Measurements from ENCODE around the gene L3MBTL4. TPM values are rescaled to one million over a fixed set of nuclear protein-coding genes. Genes with fewer than 3 reads are reported as not detected.
"Not testable (repeated sequence)": the region's sequence is repeated elsewhere in the genome, so short reads cannot be mapped to it uniquely, and the experiment has no call there.

L3MBTL4 gene
- polyA plus RNA-seq, 1 donor, result 1.2 TPM

DNA sequence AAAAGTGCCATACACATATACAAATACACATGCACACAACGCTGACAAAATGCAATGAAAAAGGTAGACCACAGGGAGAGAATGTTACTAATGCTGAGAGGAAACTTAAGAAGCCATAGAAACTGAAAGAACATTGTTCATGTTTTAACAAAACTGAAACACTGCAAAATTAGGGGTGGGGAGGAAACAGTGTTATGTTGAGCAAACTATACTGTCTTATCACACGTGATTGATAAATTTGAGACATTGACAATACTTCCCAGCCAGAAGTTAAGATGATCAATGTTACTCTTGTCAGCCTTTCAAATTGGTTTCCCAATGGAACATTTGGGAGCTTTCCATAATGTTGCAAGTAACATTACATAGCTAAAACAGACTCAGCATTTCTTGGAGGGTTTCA lies 165.5 kb downstream of the L3MBTL4 start:
- no peak for DNase-seq

DNA sequence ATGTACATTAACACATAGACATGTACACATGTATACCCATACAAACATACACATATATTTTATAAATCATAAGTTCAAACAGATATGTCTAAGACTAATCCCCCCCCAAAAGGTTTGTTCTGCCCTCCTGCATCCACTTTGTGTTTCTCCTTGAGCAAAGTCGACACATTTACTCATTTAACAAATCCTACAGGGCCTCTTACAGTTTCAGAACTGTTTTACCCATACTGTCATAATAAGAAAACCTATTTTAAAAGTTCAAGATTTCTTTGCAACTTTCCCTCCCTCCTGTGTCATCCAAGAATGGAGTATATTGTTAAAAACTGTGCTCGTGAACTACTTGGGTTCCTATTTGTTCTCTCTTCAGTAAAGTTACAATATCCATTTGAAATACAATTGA lies 166.7 kb downstream of the L3MBTL4 start:
- no peak for DNase-seq

DNA sequence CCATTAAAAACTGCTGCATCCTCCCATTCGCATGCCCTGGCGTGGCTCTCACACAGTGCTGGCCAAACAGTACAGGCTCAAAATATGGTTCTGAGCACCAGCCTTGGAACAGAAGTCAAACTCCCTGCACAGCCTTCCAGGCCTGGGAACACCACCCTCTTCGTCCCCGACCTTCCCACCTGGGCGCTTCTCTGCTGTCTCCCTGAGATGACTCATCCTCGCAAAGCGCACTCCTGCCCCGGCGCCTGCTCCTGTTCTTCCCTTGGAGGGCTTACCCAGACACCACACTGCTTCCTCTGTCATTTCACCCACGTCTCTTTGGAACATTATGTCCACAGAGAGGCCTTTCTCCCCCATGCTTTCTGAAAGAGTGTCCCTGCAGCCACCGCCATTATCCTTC lies 172.7 kb downstream of the L3MBTL4 start:
- DNase-seq, result no peak

DNA sequence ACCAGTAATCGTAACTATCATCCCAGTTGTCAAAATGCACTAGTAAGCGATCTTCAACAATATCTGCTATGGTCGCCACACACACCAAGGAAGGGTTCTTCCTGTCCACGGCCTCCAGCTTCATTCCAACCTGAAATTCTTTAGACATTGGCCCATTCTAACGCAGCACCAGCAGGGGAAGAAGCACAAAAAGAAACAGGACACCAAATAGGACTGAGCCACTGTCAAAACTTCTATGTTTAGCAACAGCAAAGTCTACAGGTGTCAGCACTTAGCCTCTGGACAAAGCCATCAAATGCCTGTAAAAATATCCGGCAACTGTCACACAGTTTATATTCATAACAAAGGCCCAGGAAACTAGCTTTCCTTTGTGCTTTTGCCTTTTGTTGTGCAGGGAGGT lies 175.0 kb downstream of the L3MBTL4 start:
- DNase-seq, result no peak

DNA sequence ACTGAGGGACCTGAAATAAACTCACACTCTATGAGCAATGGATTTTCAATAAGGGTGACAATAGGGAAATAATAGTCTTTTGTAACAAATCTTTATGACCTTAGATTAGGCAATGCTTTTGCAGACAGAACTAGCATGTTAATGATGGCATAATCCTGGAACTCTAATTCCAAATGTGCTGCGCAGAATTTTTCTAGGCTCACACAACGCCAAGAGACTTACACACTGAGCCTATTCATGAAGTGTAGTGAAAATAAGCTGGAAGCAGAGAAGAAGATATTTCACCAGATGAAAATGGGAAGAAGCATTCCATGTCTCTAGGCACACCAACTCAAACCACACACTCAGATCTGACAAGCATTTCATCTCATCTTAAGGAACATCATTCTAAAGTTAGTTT lies 178.5 kb downstream of the L3MBTL4 start:
- no peak for DNase-seq

DNA sequence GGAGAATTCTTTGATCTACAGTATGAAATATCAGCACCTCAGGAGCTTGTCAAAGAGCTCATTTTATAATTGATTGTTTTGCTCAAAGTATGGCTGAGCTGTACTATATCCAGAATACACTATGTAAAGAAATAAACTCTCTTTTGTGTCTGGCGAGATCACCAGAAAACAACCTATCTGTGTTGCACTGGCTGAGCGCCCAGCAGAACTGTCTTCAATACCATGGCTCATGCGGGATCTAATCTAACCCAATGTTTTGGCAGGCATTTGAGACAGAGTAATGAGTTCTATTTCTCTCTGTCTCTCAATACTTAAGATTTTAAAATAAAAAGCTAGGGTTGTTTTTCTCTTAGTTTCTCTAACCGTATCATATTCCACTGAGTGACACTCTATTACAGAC lies 192.4 kb downstream of the L3MBTL4 start:
- DNase-seq, result no peak

DNA sequence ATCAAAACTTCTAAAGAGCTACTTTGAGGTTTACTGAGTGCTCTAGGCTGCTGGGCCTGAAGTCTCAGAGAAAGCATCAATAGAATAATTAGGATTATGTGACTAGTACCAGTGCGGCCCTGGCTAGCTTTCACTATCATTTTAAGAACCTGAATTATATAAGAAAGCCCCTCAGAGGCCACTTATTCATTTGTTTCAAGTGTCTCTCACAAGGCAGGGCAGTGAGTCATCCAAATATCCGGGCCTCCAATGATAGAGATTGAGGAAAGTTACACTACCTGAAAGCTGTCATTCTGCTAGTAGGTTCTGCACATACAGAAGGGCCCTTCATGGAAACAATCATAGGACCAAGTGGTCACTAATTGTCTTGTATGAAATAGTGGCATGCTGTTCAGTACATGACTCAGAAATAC lies 193.1 kb downstream of the L3MBTL4 start:
- DNase-seq, result no peak

DNA sequence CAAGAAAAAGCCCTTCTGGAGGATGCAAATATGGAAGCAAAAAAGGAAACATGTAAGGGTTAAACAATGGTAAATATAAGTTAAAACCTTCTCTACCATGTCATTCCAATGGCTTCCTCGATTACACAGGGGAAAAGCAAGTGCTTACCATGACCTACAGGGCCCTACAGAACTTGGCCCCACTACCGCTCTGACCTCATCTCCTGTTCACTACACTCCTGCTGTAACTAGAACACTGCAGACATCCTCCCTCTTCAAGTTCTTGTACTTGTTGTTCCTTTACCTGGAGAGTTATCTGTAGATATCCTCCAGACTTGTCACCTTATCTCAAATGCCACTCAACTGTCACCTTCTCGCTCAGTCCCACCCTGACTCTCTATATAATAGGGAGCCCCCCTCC lies 194.6 kb downstream of the L3MBTL4 start:
- no peak for DNase-seq

DNA sequence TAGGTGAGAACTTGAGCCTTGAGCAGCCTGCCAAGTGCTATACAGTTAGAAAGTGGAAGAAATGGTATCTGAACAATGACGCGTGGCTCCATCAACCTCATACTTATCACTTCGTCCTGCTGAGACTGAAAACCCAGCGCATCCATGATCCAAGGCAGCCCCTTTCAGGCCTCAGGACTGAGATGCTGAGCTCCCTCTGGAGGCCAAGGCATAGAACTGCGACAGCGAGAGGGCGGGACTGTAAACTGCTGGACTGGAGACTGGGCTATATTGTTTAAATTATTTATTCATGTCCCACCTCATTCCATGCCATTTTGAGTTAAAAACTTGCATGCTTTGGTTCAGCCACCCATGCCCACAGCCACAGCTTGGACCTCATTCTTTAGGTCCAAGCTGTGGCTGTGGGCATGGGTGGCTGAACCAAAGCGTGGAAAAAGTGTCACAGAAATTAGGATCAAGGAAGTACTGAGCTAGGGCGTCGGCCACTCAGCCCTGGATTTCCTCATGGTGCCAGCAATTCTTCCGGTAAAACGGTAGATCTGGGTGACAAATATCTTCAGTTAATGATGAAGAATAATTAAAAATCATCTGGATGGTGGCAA lies 195.5 kb downstream of the L3MBTL4 start:
- DNase-seq, result peak; percentile 22

DNA sequence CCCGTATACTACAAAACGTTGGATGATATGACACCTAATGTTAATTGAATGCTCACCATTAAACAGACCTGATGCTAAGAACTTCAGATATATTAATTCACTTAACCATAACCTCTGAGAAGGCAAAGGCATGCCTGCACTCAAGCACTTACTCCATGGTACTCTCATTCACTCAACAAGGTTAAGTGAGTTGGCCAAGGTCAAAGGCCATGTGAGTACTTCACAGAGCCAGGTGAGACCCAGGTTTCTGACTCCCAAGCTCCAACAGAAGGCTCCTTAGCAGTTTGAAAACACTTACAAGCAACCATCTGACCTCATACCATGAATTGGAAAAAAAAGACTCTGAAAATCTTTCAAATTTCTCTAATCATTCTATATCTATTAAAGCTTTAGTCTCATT lies 198.8 kb downstream of the L3MBTL4 start:
- no peak for DNase-seq

DNA sequence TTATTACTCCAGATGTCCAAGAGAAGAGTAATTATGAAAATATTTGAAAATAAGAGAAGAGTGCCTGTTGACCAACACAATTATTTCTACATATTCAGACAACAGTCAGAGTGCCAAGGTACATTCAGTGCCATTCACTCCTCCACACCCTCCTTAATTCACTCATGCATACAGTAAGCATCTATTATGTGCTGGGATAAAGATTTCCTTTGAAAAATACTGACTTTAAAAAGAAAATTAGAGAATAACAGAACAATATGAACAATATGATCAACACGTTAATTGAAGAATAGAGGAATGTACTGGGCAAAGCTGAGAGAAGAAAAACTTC lies 203.6 kb downstream of the L3MBTL4 start:
- DNase-seq, result no peak

DNA sequence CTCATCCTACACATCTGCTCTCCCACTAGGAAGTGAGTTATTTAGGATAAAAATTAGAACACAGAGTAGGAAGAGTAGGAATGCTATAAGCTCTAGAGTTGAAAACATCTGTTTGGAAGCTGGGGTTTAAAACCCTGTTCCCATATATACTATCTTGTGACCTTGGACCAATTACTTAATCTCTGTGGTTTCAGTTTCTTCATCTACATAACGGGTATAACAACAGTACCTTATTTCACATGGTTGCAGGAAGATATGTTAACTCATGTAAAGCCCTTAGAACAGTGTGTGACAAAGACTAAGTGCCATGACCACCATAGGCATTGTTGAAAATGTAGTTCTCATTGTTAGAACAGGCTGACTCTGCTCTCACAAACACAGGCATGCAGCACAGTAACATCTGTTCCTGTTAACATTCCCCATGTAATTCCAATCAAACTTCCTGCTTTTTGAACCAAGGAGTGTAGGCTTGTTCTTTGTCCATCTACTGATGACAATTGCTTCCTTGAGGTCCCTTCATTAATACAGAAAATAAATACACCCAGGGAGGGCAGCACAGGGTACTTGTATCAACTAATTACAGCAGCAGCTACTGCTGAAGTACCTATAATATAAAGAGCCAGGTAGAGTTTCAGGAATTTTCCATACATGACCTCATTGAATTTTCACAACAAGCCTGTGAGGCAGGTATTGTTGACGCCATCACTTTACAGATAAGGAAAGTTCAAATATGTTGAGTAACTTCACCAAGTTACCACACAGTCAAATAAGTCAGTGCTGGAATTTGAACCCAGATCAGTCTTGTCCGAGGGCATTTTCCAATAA lies 204.2 kb downstream of the L3MBTL4 start:
- DNase-seq, result no peak

DNA sequence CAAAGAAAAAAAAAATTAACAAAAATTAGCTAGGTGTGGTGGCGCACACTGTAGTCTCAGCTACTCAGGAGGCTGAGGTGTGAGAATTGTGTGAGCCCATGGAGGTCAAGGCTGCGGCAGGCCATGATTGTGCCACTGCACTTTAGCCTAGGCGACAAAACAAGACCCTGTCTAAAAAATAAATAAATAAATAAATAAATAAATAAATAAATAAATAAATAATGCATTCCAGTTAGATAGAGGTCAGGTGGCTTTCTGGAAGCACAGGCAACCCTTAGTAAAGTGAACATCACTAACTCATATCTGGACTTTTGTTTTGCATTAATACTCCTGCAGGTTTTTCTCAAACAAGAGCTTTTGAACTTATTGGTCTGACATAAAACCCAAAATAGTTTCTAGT lies 206.8 kb downstream of the L3MBTL4 start:
- DNase-seq, result no peak

DNA sequence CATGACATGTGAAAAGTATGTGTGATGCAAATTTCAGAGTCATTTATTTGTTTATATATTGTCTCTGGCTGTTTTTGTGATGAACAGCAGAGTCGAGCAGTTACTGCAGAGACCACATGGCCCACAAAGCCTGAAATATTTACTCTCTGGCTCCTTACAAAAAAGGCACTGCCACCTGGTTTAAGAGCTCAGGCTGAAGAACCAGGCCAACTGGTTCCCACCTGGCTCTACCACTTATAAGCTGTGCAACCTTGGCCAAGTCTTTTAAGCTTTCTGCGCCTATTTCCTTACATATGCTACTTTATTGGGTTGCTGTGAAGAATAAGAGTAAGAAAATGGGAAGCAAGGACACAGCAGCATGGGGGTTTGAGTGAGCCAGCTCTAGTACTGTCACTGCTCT lies 207.6 kb downstream of the L3MBTL4 start:
- no peak for DNase-seq

DNA sequence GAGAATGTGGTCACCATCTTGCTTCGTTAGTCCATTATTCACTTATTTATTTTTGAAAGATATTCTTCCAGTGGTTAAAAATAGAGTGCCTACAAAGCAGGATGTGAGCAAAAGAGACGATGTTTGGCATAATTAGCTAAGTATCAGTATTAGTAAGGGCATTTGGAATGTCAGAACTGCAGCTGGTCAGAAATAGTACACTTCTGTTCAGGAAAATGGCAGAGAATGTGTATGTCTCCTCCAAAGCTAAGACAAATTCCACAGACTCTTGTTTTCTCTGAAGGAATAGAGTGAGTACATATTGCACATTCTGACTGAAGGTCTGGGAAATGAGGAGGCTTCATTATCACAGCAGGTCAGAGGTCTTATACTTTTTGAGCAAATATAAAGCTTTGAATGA lies 209.0 kb downstream of the L3MBTL4 start:
- no peak for DNase-seq

DNA sequence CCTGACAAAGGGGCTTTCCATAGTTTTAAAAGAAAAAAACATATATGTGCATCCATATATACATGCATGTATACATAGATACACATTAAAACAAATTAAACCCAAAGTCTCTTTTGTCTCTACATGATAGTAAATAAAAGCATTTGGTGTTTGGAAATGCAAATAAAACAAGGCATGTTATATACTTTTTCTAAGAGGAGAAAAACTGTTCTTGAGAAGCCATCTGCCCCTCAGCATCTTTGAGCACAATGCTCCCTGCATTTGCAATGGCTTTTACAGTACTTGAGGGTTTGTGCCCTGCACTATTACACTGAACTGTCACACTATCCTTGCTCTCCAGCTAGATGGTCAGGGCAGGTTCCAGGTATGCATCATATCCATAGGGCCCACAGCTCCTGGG lies 210.2 kb downstream of the L3MBTL4 start:
- DNase-seq, result no peak

DNA sequence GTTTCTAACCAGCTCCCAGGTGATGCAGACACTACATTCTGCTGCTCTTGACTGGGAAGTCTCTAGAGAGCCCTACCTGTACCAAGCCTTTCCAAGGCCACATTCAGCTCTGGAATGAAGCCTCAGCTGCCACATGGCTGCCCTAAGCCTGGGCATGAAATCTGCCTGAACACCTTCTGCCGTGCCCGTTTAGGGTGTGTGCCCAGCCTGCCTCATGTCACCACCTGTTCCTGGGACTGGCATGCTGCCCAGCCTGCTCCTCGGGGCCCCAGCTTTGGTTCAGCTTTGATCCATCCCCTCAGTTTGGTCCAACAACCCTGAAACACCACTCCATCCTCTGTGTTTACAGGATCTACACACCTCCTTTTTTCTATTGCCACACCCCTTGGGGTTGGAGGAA lies 210.9 kb downstream of the L3MBTL4 start:
- DNase-seq, result no peak

DNA sequence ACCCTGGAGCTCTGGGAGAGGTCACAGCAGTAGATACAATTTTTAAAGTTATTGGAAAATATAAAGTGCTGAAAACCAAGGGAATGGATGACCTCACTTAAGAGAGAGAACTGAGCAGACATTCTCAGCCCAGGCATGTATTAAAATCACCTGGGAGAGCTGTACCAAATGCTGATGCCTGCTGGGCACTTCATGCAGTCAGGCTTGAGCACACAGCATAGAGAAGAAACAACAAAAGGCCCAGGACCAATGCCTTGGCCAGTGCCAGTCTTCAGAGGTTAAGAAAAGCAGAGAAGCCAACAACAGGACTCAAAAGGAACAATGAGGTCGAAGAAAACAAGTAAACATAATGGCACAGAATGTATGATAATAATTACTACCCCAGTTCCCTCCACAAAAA lies 211.8 kb downstream of the L3MBTL4 start:
- DNase-seq, result no peak

DNA sequence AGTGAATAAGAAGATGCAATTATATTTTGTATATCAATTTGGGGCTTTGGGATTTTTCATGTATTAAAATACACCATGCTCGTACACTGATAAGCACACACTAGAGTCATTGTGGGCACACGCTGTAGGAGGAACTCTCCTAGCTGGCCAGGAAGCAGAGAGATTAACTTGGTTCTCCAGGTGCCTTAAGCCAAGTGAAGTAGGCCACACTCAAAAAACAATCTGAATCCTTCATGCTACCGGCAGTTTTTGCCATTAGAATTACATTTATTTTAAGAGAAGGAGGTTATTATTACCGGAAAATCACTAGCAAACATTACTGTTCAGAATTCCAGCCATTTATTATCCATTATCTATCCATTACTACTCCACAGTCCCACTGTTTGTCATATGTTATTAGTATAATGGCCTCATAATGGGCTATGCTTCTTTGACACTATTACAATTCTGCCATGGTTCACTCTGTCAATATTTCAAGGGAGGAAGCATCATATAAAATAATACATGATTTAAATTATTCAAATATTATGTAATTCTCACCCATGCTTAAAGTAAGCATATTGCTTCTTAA lies 214.4 kb downstream of the L3MBTL4 start:
- no peak for DNase-seq

DNA sequence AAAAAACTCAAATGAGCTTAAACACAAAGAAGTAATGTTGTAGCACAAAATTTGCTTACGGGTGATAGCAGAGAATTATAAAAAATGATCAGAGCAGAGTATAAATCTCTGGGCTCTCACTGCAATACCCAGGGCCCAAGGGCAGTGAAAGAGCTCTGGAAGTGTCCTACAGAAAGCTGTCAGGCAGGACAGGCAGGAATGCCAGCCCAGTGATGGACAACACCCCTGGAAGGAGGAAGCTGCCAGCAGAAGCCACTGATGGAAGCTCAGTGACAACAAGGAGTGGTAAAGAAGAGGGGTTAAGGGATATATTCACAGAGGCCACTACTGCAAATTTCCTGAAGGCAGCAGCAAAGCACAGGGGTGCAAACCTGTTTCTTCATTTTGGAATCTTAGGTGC lies 214.9 kb downstream of the L3MBTL4 start:
- DNase-seq, result no peak

DNA sequence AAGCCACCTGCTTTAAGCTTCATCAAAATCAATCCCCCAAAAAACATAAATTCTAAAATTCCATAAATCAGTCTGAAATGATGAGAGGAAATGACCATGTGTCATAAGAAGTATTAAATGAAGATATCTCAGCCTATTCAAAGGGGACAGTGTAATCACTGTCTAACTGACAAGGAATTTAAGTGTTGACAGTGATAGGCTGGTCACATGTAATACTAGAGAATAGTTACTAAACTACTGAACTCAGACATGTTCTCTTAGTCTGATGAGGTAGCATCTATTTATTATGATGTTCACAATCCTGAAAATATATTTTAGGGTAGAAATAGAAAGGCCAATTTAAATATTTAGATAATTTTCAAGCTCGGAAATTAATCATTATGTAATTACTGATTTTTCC lies 216.1 kb downstream of the L3MBTL4 start:
- no peak for DNase-seq

DNA sequence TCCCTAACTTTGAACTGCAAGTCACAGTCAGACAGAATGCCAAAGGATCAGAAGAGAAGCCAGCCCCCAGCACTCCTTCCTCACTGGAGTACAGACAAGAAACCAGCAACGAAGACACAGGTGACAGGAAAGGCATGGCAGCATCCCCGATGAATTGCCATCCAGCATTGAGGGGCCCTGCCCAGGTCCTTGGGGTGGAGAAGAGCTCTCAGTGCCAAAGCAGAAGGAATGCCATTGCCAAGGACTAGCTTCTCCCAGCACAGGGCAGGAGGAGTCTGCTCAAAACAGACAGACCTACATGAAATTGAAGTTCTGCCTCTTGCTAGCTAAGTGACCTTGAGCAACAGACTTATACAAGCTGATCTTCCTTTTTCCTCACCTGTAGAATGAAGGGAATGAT lies 220.1 kb downstream of the L3MBTL4 start:
- DNase-seq, result no peak

DNA sequence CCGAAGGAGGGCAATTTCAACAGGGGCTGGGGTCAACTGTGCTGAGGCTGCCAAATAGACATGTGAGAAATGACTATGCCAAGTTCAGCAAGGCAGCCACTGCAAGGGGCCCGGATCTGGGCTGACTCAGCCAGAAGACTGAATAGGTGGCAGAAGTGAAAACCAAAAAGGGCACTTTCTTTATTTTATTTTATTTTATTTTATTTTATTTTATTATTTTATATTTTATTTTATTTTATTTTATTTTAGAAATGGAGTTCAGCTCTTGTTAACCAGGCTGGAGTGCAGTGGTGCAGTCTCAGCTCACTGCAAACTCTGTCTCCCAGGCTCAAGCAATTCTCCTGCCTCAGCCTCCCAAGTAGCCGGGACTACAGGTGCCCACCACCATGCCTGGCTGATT lies 228.9 kb downstream of the L3MBTL4 start:
- not testable (repeated sequence) for DNase-seq

DNA sequence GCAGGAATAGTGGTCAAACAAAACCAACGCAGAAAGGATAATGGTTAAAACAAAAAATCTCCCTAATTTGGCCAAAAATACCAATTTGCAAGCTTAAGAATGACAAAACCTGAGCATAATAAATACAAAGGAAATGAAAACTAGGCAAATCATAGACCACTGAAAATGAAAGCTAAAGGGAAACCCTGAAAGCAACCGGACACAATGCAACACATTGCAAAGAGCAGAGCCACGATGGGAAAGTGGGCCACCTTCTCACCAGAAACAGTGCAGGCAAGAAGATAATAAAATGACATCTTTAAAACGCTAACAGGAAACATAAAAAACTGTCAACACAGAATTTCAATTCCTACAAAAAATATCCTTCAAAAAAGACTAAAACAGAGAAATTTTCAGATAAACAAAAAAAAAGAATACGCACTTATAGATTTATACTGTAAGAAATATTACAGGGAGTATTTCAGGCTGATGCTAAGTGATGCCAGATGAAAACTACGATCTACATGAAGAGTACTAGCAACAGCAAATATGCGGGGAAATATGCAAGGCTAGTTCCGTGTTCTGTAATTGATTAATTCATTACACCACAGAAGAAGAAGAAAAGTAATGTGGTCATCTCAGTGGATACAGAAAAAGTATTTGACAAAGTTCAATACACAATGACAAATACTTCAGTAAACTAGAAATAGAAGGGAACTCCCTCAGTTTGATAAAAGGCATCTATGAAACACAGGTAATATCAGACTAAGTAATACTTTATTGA lies 239.5 kb downstream of the L3MBTL4 start:
- DNase-seq, result no peak
